ENCODE data around the gene LYPD4.
A peak's percentile ranks its signal among the peaks of the same experiment; 100 is the strongest.

The LYPD4 gene

GRCh38 chr19:41837981-41838708 is 6.3 kb downstream of the LYPD4 start:
- H3K27ac ChIP-seq (ENCODE audit: low read length): no peak overlapping the region
- DNase-seq (no peak), ATAC-seq (ENCODE audit: insufficient read depth, low read depth) (no peak)
- no peak overlapping the region for H3K9ac ChIP-seq (ENCODE audit: low read depth, low read length)
- H3K36me3 ChIP-seq (ENCODE audit: insufficient read depth, low read length): no peaks in the 10 kb centered on the region
- no peak overlapping the region for H3K4me3 ChIP-seq (ENCODE audit: low read depth in 1 of 2, low read length in 2 of 2)
- H2AFZ ChIP-seq (ENCODE audit: low read depth, low read length): no peak overlapping the region
- no peaks in the 10 kb centered on the region for H3K4me1 ChIP-seq (ENCODE audit: insufficient read depth, low read length)
- H3K4me2 ChIP-seq (ENCODE audit: insufficient read depth, low read length): no peak overlapping the region
- H3K79me2 ChIP-seq (ENCODE audit: insufficient read depth, low read length): no peaks in the 10 kb centered on the region
- no peaks in the 10 kb centered on the region for H4K20me1 ChIP-seq (ENCODE audit: insufficient read depth, low read length)
- H3K9me3 ChIP-seq (ENCODE audit: insufficient read depth, low read length, severe bottlenecking): no peaks in the 10 kb centered on the region
- peaks cover 16% of the 10 kb centered on the region for H3K27me3 ChIP-seq (ENCODE audit: insufficient read depth, low read length, poor library complexity)
- TF ChIP-seq, protein P1, sequence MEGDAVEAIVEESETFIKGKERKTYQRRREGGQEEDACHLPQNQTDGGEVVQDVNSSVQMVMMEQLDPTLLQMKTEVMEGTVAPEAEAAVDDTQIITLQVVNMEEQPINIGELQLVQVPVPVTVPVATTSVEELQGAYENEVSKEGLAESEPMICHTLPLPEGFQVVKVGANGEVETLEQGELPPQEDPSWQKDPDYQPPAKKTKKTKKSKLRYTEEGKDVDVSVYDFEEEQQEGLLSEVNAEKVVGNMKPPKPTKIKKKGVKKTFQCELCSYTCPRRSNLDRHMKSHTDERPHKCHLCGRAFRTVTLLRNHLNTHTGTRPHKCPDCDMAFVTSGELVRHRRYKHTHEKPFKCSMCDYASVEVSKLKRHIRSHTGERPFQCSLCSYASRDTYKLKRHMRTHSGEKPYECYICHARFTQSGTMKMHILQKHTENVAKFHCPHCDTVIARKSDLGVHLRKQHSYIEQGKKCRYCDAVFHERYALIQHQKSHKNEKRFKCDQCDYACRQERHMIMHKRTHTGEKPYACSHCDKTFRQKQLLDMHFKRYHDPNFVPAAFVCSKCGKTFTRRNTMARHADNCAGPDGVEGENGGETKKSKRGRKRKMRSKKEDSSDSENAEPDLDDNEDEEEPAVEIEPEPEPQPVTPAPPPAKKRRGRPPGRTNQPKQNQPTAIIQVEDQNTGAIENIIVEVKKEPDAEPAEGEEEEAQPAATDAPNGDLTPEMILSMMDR (IDR thresholded peaks at IDR 0.05; ENCODE audit: borderline replicate concordance, extremely low read depth, low read length, poor library complexity, severe bottlenecking): no peak
- TF ChIP-seq EZH2 (IDR thresholded peaks at IDR 0.05; ENCODE audit: borderline replicate concordance, low read depth, low read length, severe bottlenecking): no peak

- no peak overlapping the region for H2AFZ ChIP-seq (ENCODE audit: low read depth, low read length)
- no peak overlapping the region for H3K4me2 ChIP-seq (ENCODE audit: insufficient read depth, low read length)
- H3K4me1 ChIP-seq (ENCODE audit: insufficient read depth, low read length): no peaks in the 10 kb centered on the region
- H3K79me2 ChIP-seq (ENCODE audit: insufficient read depth, low read length): no peaks in the 10 kb centered on the region
- H3K9me3 ChIP-seq (ENCODE audit: insufficient read depth, low read length, severe bottlenecking): no peaks in the 10 kb centered on the region
- H3K27me3 ChIP-seq (ENCODE audit: insufficient read depth, low read length, poor library complexity): peaks cover 6% of the 10 kb centered on the region
- H3K4me3 ChIP-seq (ENCODE audit: low read depth in 1 of 2, low read length in 2 of 2): no peak overlapping the region
- no peak overlapping the region for H3K9ac ChIP-seq (ENCODE audit: low read depth, low read length)
- H3K27ac ChIP-seq (ENCODE audit: low read length): no peak overlapping the region
- TF ChIP-seq, protein P1 (IDR thresholded peaks at IDR 0.05; ENCODE audit: borderline replicate concordance, extremely low read depth, low read length, poor library complexity, severe bottlenecking): peak; percentile 79
- no peak for TF ChIP-seq EZH2 (IDR thresholded peaks at IDR 0.05; ENCODE audit: borderline replicate concordance, low read depth, low read length, severe bottlenecking)
- H4K20me1 ChIP-seq (ENCODE audit: insufficient read depth, low read length): no peaks in the 10 kb centered on the region
- peak; percentile 66 for ATAC-seq (ENCODE audit: insufficient read depth, low read depth)
- no peaks in the 10 kb centered on the region for H3K36me3 ChIP-seq (ENCODE audit: insufficient read depth, low read length)
- peak; percentile 43 for DNase-seq
Measured at GRCh38 chr19:41821003-41821735, 23.3 kb downstream of the LYPD4 start.

GRCh38 chr19:41816761-41817160 is 27.7 kb downstream of the LYPD4 start:
- H2AFZ ChIP-seq (ENCODE audit: low read depth, low read length): no peak overlapping the region
- H3K9ac ChIP-seq (ENCODE audit: low read depth, low read length): no peak overlapping the region
- no peaks in the 10 kb centered on the region for H3K79me2 ChIP-seq (ENCODE audit: insufficient read depth, low read length)
- DNase-seq: no peak
- TF ChIP-seq, protein P1 (IDR thresholded peaks at IDR 0.05; ENCODE audit: borderline replicate concordance, extremely low read depth, low read length, poor library complexity, severe bottlenecking): no peak
- no peak for TF ChIP-seq EZH2 (IDR thresholded peaks at IDR 0.05; ENCODE audit: borderline replicate concordance, low read depth, low read length, severe bottlenecking)
- peaks cover 3% of the 10 kb centered on the region; the same call in 1 of the 2 replicates for H4K20me1 ChIP-seq (ENCODE audit: insufficient read depth, low read length)
- ATAC-seq (ENCODE audit: insufficient read depth, low read depth): no peak
- H3K36me3 ChIP-seq (ENCODE audit: insufficient read depth, low read length): no peaks in the 10 kb centered on the region
- H3K9me3 ChIP-seq (ENCODE audit: insufficient read depth, low read length, severe bottlenecking): no peaks in the 10 kb centered on the region
- peaks cover 6% of the 10 kb centered on the region for H3K27me3 ChIP-seq (ENCODE audit: insufficient read depth, low read length, poor library complexity)
- H3K4me2 ChIP-seq (ENCODE audit: insufficient read depth, low read length): no peak overlapping the region
- H3K4me1 ChIP-seq (ENCODE audit: insufficient read depth, low read length): no peaks in the 10 kb centered on the region
- H3K27ac ChIP-seq (ENCODE audit: low read length): no peak overlapping the region
- no peak overlapping the region for H3K4me3 ChIP-seq (ENCODE audit: low read depth in 1 of 2, low read length in 2 of 2)

Data from DND-41 (cell line).